Measurements from ENCODE around the gene WAC.
"Not testable (repeated sequence)": the region's sequence is repeated elsewhere in the genome, so short reads cannot be mapped to it uniquely, and the experiment has no call there.

The WAC gene

DNA sequence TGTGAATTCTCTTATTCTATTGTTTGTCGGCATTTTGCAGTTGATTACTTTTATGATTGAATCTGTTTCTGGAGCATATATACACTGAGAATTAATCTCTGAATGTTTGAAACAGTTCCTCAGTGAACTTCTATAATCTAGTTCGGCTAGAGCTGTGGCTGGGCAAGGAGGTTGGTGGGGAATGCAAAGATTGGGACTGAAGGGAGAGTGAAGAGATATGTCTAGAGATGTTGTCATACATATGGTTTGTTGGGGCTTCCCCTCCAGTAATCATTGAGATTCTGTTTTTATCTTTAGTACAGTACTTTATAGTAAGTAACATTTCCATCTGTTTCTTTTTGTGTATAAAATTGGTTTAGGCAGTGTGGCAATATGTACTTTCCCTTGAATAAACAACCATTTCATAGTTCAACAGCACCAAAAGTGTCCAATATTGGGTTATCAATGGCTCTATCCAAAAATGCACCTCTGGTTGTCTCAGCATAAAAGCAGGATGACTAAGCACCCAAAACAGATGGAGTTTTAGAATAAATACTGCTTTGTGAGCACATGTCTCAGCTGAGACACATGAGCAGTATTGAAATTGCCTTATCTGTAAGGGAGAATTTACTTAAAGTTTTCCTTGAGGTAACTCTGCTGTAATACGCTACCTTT, 36.7 kb downstream of the WAC start:
- FAIRE-seq, result no peak

DNA sequence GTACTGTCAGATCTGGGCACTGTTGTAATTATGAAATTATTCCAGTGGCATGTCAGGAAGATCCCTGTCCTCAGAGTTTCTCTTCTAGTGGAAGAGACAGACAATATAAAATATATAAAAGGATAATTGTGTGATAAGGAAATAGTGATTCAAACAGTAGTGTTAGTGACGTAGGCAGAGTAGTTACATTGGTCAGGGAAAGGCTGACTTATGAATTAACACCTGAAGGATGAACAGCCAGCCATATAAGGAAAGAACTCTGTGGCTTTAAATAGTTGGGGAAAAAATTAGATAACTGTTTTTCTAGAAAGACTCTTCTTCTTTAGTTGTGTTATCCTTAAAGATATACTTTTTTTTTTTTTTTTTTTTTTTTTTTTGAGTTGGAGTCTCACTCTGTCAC, 37.7 kb downstream of the WAC start:
- no peak for FAIRE-seq

GRCh38 chr10:28571265-28571664, 38.3 kb downstream of the WAC start:
- no peak for FAIRE-seq

DNA sequence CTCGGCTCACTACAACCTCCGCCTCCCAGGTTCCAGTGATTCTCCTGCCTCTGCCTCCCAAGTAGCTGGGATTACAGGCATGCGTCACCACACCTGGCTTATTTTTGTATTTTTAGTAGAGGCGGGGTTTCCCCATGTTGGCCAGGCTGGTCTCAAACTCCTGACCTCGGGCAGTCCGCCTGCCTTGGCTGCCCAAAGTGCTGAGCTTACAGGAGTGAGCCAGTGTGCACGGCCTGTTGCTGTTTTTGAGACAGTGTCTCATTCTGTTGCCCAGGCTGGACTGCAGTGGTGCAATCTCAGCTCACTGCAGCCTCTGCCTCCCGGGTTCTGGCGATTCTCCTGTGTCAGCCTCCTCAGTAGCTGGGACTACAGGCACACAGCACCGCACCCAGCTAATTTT, 41.3 kb downstream of the WAC start:
- not testable (repeated sequence) for FAIRE-seq

GRCh38 chr10:28575852-28576251, 42.9 kb downstream of the WAC start:
- no peak for FAIRE-seq

DNA sequence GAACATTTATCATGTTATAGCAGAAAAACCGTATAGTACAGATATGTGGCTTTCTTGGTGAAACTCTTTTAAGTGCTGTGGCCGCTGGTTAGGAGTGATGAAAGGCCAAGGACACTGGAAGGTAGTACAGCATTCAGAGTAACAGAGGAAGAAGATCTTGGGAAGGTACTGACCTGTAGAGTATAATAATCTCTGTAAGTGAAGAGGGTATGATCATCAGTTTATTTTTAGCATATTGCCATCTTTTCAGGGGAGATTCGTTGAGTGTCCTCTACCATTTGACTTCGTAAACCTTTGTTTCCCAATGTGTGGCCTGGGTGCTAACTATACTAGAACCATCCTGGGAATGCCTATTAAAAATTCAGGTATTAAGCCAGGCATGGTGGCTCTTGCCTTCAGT, 44.6 kb downstream of the WAC start:
- FAIRE-seq, result no peak

- FAIRE-seq, result no peak
These were observed 45.5 kb downstream of the WAC start for GRCh38 chr10:28578454-28578853.

DNA sequence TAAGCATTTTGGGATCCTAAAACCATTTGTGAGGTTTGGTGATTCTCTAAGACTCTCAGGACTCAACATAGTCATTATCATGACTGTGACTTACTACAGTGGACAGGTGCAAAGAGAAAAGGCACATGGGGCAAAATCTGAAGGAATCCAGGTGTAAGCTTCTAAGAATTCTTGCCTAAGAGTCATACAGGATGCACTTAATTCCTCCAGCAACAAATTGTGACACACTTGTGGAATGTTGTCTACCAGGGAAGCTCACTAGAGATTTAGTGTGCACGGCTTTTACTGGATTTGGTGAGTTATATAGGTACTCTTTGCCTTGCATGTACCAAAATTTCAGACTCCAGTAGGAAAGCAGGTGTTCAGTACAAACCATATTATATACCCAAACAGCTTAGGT, 47.9 kb downstream of the WAC start:
- no peak for FAIRE-seq

- FAIRE-seq, result no peak
These were observed 49.0 kb downstream of the WAC start for GRCh38 chr10:28581916-28582315.

DNA sequence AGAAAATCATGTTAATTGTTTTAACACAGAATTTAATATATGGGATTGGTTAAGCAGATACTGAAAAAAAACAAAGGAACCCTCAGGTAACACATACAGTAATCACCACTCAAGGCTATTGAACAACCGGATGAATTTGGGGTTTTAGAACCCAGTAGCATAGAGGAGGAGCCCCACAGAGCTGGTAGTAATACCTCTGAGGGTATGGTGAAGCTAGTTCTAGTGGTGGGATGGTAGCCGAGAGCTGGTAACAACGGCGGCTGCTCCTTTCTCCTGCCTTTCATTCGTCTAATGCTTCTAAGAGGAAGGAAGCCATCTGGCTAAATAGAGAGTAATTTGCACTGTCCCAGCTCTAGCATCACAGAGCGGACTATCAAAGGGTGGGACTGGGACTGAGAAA, 52.2 kb downstream of the WAC start:
- FAIRE-seq, result no peak

GRCh38 chr10:28586176-28586575, 53.3 kb downstream of the WAC start:
- no peak for FAIRE-seq

GRCh38 chr10:28587270-28587969, 54.5 kb downstream of the WAC start:
- FAIRE-seq, result peak; percentile 15

DNA sequence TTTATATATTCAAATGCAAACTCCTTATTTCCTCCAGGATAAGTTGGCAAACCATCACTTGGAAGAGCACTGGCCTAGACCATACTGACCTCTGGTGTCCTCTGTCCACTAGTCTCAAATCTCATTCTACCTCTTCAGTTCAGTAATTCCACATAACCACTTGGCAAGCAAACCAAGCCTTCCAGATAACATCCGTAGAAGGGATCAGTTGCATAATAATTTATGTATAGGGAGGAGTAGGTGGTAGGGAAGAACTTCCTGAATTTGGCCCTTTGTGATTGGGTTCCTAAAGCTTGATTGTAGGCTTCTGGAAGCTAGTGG, 55.0 kb downstream of the WAC start:
- FAIRE-seq, result no peak

DNA sequence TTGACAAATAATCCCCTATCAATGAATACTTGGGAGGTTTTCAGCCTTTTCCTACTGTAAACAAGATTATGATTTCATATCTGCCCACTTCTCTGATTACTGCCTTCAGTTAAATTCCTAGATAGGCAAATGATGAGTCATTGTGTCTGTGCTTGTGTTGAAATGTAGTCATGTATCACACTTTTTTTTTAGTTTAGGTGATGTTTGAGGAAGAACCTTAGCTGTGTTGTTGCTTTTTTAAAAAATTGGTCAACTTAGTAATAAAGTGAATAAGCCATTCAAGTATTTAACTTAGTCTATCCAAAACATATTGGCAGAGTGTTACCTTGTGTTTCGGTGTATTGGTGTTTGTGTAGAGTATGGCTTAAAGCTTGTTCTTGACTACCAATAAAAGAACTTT, 60.0 kb downstream of the WAC start:
- FAIRE-seq, result no peak

DNA sequence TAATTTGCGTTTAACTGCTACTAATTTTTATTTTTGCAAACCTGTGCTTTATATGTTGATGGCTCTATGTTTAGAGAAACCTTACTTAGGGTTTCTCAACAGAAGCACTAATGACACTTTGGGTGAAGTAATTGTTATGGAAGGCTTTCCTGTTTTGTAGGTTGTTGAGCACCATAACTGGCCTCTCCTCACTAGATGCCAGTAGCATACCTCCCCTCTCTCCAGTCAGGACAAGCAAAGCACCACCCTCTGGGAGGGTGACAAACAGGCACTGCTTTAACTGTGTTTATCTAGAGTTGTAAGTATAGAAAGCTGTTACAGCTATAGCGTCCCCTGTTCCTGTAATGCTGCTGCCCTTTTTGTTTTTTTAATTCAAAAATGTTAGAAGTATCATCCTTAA, 60.9 kb downstream of the WAC start:
- FAIRE-seq, result no peak

DNA sequence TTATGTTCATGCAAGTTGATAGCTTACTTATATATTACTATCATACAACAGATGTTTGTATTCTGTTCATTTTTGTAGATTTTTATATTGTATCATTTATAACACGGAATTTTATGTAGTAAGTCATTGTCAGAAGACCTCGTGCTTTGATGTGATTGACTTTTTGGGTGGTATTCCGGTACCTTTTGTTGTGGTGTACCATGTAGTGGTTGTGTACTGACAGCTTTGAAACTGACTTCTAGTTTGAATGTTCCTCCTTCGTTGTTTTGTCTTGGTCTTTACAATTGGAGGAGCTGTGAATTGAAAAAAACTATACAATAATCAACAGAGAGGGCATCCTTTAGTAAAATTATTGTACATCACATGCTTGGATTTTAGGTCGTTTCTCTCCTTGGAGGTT, 61.5 kb downstream of the WAC start:
- no peak for FAIRE-seq

DNA sequence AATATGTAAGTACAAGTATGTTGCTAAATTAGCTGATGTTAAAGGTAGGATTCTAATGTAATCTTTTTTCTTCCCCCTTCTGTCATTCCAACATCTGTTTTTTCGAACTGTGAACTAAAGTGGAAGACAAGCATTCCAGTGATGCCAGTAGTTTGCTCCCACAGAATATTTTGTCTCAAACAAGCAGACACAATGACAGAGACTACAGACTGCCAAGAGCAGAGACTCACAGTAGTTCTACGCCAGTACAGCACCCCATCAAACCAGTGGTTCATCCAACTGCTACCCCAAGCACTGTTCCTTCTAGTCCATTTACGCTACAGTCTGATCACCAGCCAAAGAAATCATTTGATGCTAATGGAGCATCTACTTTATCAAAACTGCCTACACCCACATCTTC, 62.7 kb downstream of the WAC start:
- FAIRE-seq, result peak; percentile 18

GRCh38 chr10:28600056-28600455, 67.1 kb downstream of the WAC start:
- FAIRE-seq, result no peak

GRCh38 chr10:28601012-28601411, 68.1 kb downstream of the WAC start:
- no peak for FAIRE-seq

- peak; percentile 35 for FAIRE-seq
These were observed 71.9 kb downstream of the WAC start for GRCh38 chr10:28604567-28605536.

- no peak for FAIRE-seq
These were observed 73.7 kb downstream of the WAC start for GRCh38 chr10:28606568-28606967.

DNA sequence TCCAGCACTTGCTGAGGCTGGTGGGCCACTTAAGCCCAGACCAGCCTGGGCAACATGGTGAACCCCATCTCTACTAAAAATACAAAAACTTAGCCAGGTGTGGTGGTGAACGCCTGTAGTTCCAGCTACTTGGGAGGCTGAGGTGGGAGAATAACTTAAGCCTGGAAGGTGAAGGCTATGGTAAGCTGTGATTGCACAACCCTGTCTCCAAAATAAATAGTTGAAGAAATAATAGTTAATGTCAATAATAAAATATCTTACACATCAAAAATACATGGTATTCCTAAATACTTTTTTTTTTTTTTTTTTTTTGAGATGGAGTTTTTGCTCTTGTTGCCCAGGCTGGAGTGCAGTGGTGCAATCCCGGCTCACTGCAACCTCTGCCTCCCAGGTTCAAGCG, 76.7 kb downstream of the WAC start:
- not testable (repeated sequence) for FAIRE-seq

GRCh38 chr10:28612877-28613276, 80.0 kb downstream of the WAC start:
- no peak for FAIRE-seq

DNA sequence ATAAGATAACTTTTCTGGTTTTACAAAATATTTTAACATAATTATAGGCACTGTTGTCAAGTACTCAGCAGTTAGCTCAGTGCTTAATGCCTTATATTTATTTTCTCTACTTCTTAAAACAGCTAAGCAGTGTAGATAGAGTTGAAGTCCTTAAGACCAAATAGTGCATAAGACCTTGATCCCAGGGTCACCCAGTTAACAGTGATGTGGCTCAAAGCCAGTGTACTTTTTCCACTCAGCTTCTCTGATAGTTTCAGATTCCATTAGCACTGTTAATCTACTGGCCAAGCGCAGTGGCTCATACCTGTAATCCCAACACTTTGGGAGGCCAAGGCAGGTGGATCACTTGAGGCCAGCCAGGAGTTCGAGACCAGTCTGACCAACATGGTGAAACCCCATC, 83.6 kb downstream of the WAC start:
- FAIRE-seq, result no peak

Measured in endometrium (tissue), 2 donors.